NCI-H187 treated with DMSO at 0.1 percent for 48 hours (cell line): Measurements from ENCODE around the gene ARHGAP24.

ENCODE experiments used
- DNase-seq: peaks from one replicate; lab custom pipeline; 2025; lab: John Stamatoyannopoulos, UW

The ARHGAP24 gene

GRCh38 chr4:85740431-85740861 lies 265.5 kb downstream of the ARHGAP24 start:
- no peak for DNase-seq

GRCh38 chr4:85741381-85741780 lies 266.4 kb downstream of the ARHGAP24 start:
- DNase-seq = no peak

- DNase-seq = no peak
These were observed 267.1 kb downstream of the ARHGAP24 start for GRCh38 chr4:85741921-85742591.

- DNase-seq = no peak
These were observed 270.0 kb downstream of the ARHGAP24 start for GRCh38 chr4:85744950-85745349.

- no peak for DNase-seq
These were observed 271.0 kb downstream of the ARHGAP24 start for GRCh38 chr4:85745939-85746338.

GRCh38 chr4:85747882-85748491 lies 273.0 kb downstream of the ARHGAP24 start:
- peak; percentile 51 for DNase-seq

GRCh38 chr4:85748654-85749053 lies 273.7 kb downstream of the ARHGAP24 start:
- no peak for DNase-seq

GRCh38 chr4:85751866-85752265 lies 276.9 kb downstream of the ARHGAP24 start:
- DNase-seq = peak; percentile 57

- no peak for DNase-seq
These were observed 280.3 kb downstream of the ARHGAP24 start for GRCh38 chr4:85755285-85755684.

- DNase-seq = no peak
These were observed 282.0 kb downstream of the ARHGAP24 start for GRCh38 chr4:85756938-85757337.

GRCh38 chr4:85759388-85759787 lies 284.4 kb downstream of the ARHGAP24 start:
- no peak for DNase-seq

- no peak for DNase-seq
These were observed 285.6 kb downstream of the ARHGAP24 start for GRCh38 chr4:85760511-85760910.

- DNase-seq = no peak
These were observed 287.0 kb downstream of the ARHGAP24 start for GRCh38 chr4:85761803-85762528.

GRCh38 chr4:85762529-85762871 lies 287.6 kb downstream of the ARHGAP24 start:
- DNase-seq = no peak

- DNase-seq = no peak
These were observed 288.3 kb downstream of the ARHGAP24 start for GRCh38 chr4:85763202-85763601.

- DNase-seq = no peak
These were observed 292.7 kb downstream of the ARHGAP24 start for GRCh38 chr4:85767649-85768048.

GRCh38 chr4:85769009-85769408 lies 294.1 kb downstream of the ARHGAP24 start:
- DNase-seq = no peak

GRCh38 chr4:85772470-85772869 lies 297.5 kb downstream of the ARHGAP24 start:
- DNase-seq = no peak

- no peak for DNase-seq
These were observed 298.4 kb downstream of the ARHGAP24 start for GRCh38 chr4:85773372-85773771.

- no peak for DNase-seq
These were observed 299.1 kb downstream of the ARHGAP24 start for GRCh38 chr4:85774000-85774399.

GRCh38 chr4:85774489-85774888 lies 299.5 kb downstream of the ARHGAP24 start:
- DNase-seq = no peak

- no peak for DNase-seq
These were observed 301.1 kb downstream of the ARHGAP24 start for GRCh38 chr4:85776096-85776495.

GRCh38 chr4:85776579-85776978 lies 301.6 kb downstream of the ARHGAP24 start:
- no peak for DNase-seq
